GM18526 (cell line): ENCODE data around the gene SPARCL1.

Experiments
- POLR2A ChIP-seq: IDR thresholded peaks from 3 replicates; pipeline ENCODE4 v1.6.1; 2011; ENCODE audit not compliant: insufficient read length; ENCODE audit errors: extremely low read depth

Gene SPARCL1

GRCh38 chr4:87547016-87547708 lies 18.0 kb upstream of the SPARCL1 start:
- TF ChIP-seq POLR2A = no peak

- no peak for TF ChIP-seq POLR2A
Measured at GRCh38 chr4:87545052-87545451, 15.9 kb upstream of the SPARCL1 start.

- no peak for TF ChIP-seq POLR2A
Measured at GRCh38 chr4:87543835-87544461, 14.8 kb upstream of the SPARCL1 start.

- no peak for TF ChIP-seq POLR2A
Measured at GRCh38 chr4:87542734-87543312, 13.6 kb upstream of the SPARCL1 start.

GRCh38 chr4:87541956-87542709 lies 13.0 kb upstream of the SPARCL1 start:
- TF ChIP-seq POLR2A = no peak

GRCh38 chr4:87541521-87541920 lies 12.3 kb upstream of the SPARCL1 start:
- no peak for TF ChIP-seq POLR2A

GRCh38 chr4:87540146-87541058 lies 11.2 kb upstream of the SPARCL1 start:
- TF ChIP-seq POLR2A = no peak

- TF ChIP-seq POLR2A = no peak
Measured at GRCh38 chr4:87532907-87533306, 3.7 kb upstream of the SPARCL1 start.

- no peak for TF ChIP-seq POLR2A
Measured at GRCh38 chr4:87532109-87532508, 2.9 kb upstream of the SPARCL1 start.

- TF ChIP-seq POLR2A = no peak
Measured at GRCh38 chr4:87531621-87532020, 2.4 kb upstream of the SPARCL1 start.

GRCh38 chr4:87530868-87531267 lies 1.7 kb upstream of the SPARCL1 start:
- no peak for TF ChIP-seq POLR2A

- no peak for TF ChIP-seq POLR2A
Measured at GRCh38 chr4:87530229-87530628, 1.1 kb upstream of the SPARCL1 start.

GRCh38 chr4:87527431-87528220 lies 1.6 kb downstream of the SPARCL1 start:
- TF ChIP-seq POLR2A = no peak
